Fibroblast of upper back skin (primary cell): ENCODE measurements around the gene ATR.
"Not testable (repeated sequence)": the region's sequence is repeated elsewhere in the genome, so short reads cannot be mapped to it uniquely, and the experiment has no call there.

ENCODE experiments used
- DNase-seq: peaks from one replicate; pipeline ENCODE4 v3.0.0-alpha.2; 2013

The ATR gene

GRCh38 chr3:142578329-142579223 lies at the start of gene ATR:
Gene ATR, minus strand, starts transcription at chr3:142578733. Its CDS starts 29 bp downstream, at chr3:142578704.
- peak; percentile 96 for DNase-seq

GRCh38 chr3:142626971-142627370 lies 48.4 kb upstream of the ATR start:
- DNase-seq, result no peak

- DNase-seq, result no peak
Measured at GRCh38 chr3:142625153-142625440, 46.6 kb upstream of the ATR start.

GRCh38 chr3:142624341-142625152 lies 46.0 kb upstream of the ATR start:
- no peak for DNase-seq

GRCh38 chr3:142623194-142623593 lies 44.7 kb upstream of the ATR start:
- no peak for DNase-seq

GRCh38 chr3:142622405-142622804 lies 43.9 kb upstream of the ATR start:
- no peak for DNase-seq

- DNase-seq, result no peak
Measured at GRCh38 chr3:142618917-142619461, 40.5 kb upstream of the ATR start.

GRCh38 chr3:142615171-142615570 lies 36.6 kb upstream of the ATR start:
- no peak for DNase-seq

- no peak for DNase-seq
Measured at GRCh38 chr3:142614059-142614626, 35.6 kb upstream of the ATR start.

GRCh38 chr3:142613491-142613890 lies 35.0 kb upstream of the ATR start:
- no peak for DNase-seq

- DNase-seq, result no peak
Measured at GRCh38 chr3:142611206-142611605, 32.7 kb upstream of the ATR start.

- DNase-seq, result no peak
Measured at GRCh38 chr3:142609136-142609535, 30.6 kb upstream of the ATR start.

GRCh38 chr3:142608631-142609030 lies 30.1 kb upstream of the ATR start:
- DNase-seq, result no peak

GRCh38 chr3:142604940-142605339 lies 26.4 kb upstream of the ATR start:
- DNase-seq, result no peak

GRCh38 chr3:142603386-142603705 lies 24.8 kb upstream of the ATR start:
- DNase-seq, result not testable (repeated sequence)

- no peak for DNase-seq
Measured at GRCh38 chr3:142602619-142603385, 24.3 kb upstream of the ATR start.

- no peak for DNase-seq
Measured at GRCh38 chr3:142601713-142602112, 23.2 kb upstream of the ATR start.

GRCh38 chr3:142597906-142598305 lies 19.4 kb upstream of the ATR start:
- no peak for DNase-seq

- DNase-seq, result no peak
Measured at GRCh38 chr3:142596726-142597088, 18.2 kb upstream of the ATR start.

- DNase-seq, result peak; percentile 76
Measured at GRCh38 chr3:142595951-142596725, 17.6 kb upstream of the ATR start, which contains the start of gene PLS1. Gene PLS1, plus strand, starts transcription at chr3:142596393. Its CDS starts 67,845 bp downstream, at chr3:142664238.

GRCh38 chr3:142595581-142595950 lies 17.0 kb upstream of the ATR start:
- peak; percentile 90 for DNase-seq

GRCh38 chr3:142595141-142595540 lies 16.6 kb upstream of the ATR start:
- no peak for DNase-seq
